Measurements from ENCODE around the gene SELENOV.

DNA sequence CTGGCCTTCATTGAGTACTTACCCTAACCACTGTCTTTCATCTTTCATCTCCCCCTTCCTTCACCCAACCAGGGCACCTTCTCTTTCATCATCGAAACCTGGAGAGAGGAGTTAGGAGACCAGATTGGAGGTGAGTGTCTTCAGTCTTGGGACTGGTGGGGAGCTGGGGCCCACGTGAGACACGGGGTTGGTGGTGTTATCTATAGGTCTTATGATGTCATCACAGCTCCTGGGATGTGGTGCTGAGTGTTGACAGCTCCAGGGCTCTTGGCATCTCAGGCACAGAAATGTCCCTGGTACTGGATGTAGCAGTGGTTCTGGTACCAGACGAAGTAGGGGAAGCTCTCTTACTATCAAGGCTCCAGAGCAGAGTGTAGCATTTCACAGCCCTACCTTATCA lies 14.4 kb upstream of the SELENOV start:
- TF ChIP-seq, protein P1, sequence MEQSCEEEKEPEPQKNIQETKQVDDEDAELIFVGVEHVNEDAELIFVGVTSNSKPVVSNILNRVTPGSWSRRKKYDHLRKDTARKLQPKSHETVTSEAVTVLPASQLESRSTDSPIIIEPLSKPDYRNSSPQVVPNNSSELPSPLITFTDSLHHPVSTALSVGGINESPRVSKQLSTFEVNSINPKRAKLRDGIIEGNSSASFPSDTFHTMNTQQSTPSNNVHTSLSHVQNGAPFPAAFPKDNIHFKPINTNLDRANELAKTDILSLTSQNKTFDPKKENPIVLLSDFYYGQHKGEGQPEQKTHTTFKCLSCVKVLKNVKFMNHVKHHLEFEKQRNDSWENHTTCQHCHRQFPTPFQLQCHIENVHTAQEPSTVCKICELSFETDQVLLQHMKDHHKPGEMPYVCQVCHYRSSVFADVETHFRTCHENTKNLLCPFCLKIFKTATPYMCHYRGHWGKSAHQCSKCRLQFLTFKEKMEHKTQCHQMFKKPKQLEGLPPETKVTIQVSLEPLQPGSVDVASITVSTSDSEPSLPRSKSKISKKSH (CRISPR knock-in tag; IDR thresholded peaks at IDR 0.05): no peak
- TF ChIP-seq HSF4 (CRISPR knock-in tag; IDR thresholded peaks at IDR 0.05; ENCODE audit: borderline replicate concordance) (no peak), BRD9 (IDR thresholded peaks at IDR 0.05; ENCODE audit: low read depth, partially characterized antibody) (no peak), MAX (CRISPR knock-in tag; IDR thresholded peaks at IDR 0.05) (no peak), KAT7 (CRISPR knock-in tag; IDR thresholded peaks at IDR 0.05; ENCODE audit: borderline replicate concordance) (no peak), FUS (optimal IDR thresholded peaks at IDR 0.05; ENCODE audit: low read depth, low read length) (no peak), SIX5 (IDR thresholded peaks at IDR 0.05; ENCODE audit: borderline replicate concordance in 1 of 2, insufficient read depth in 1 of 2, low read depth in 1 of 2, low read length in 2 of 2) (no peak)
- TF ChIP-seq, protein P2, sequence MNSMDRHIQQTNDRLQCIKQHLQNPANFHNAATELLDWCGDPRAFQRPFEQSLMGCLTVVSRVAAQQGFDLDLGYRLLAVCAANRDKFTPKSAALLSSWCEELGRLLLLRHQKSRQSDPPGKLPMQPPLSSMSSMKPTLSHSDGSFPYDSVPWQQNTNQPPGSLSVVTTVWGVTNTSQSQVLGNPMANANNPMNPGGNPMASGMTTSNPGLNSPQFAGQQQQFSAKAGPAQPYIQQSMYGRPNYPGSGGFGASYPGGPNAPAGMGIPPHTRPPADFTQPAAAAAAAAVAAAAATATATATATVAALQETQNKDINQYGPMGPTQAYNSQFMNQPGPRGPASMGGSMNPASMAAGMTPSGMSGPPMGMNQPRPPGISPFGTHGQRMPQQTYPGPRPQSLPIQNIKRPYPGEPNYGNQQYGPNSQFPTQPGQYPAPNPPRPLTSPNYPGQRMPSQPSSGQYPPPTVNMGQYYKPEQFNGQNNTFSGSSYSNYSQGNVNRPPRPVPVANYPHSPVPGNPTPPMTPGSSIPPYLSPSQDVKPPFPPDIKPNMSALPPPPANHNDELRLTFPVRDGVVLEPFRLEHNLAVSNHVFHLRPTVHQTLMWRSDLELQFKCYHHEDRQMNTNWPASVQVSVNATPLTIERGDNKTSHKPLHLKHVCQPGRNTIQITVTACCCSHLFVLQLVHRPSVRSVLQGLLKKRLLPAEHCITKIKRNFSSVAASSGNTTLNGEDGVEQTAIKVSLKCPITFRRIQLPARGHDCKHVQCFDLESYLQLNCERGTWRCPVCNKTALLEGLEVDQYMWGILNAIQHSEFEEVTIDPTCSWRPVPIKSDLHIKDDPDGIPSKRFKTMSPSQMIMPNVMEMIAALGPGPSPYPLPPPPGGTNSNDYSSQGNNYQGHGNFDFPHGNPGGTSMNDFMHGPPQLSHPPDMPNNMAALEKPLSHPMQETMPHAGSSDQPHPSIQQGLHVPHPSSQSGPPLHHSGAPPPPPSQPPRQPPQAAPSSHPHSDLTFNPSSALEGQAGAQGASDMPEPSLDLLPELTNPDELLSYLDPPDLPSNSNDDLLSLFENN (IDR thresholded peaks at IDR 0.05; ENCODE audit: low read depth in 2 of 2, low read length in 2 of 2): no peak

Measured in K562 (cell line).